Frontal cortex (tissue), 1 donor: ENCODE data around the gene CHM. TPM values are rescaled to one million over a fixed set of nuclear protein-coding genes. Genes with fewer than 3 reads are reported as not detected.
A peak's percentile ranks its signal among the peaks of the same experiment; 100 is the strongest.

ENCODE experiments used
- small RNA-seq: library from RNA; depleted of rRNA; stranded (forward); fragments of <200 nt; gene quantifications from one replicate; pipeline ENCODE3, GENCODE V24; 2014
- total RNA-seq: library from RNA; depleted of rRNA; stranded (reverse); fragments of >200 nt; gene quantifications from one replicate; pipeline ENCODE4 v1.2.3, GENCODE V29; 2014

CHM gene
- total RNA-seq, 1 donor from 2014 or later: 32.2 TPM

Small RNA genes lying within 50 kb of the gene (small RNA-seq; reads per million reads assigned to genes)
- not detected for gene AL022401.1
- 172 reads per million, percentile 98 among the genes with 10 or more reads in this experiment for gene MIR361
- not detected for gene NDUFA5P7
- not detected for gene RF00019

Other genes with a start within 250 kb of the CHM start
- gene DACH2, start 100.9 kb upstream of the CHM start, total RNA-seq: 5.7 TPM